ENCODE data around the gene HTR3A.

DNA sequence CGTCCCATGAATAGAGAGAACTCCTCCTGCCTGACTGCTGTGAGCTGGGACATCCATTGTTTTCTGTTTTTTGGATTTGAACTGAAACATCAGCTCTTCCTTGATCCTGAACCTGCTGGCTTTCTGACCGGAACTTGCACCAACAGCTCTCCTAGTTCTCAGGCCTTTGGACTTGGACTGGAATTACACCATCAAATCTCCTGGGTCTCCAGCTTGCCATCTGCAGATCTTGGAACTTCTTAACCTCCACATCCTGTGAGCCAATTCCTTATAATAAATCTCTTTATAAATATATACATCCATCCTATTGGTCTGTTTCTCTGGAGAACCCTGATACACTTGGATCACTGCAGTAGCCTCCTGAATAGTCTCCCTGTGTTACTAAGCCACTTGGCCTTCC lies 42.1 kb downstream of the HTR3A start:
- no peak for TF ChIP-seq POLR2AphosphoS5 (IDR thresholded peaks at IDR 0.05)
- TF ChIP-seq, protein P1, sequence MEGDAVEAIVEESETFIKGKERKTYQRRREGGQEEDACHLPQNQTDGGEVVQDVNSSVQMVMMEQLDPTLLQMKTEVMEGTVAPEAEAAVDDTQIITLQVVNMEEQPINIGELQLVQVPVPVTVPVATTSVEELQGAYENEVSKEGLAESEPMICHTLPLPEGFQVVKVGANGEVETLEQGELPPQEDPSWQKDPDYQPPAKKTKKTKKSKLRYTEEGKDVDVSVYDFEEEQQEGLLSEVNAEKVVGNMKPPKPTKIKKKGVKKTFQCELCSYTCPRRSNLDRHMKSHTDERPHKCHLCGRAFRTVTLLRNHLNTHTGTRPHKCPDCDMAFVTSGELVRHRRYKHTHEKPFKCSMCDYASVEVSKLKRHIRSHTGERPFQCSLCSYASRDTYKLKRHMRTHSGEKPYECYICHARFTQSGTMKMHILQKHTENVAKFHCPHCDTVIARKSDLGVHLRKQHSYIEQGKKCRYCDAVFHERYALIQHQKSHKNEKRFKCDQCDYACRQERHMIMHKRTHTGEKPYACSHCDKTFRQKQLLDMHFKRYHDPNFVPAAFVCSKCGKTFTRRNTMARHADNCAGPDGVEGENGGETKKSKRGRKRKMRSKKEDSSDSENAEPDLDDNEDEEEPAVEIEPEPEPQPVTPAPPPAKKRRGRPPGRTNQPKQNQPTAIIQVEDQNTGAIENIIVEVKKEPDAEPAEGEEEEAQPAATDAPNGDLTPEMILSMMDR (IDR thresholded peaks at IDR 0.05): no peak
